Lung (tissue), 16 donors: ENCODE results near the gene TRPM7. TPM values are rescaled to one million over a fixed set of nuclear protein-coding genes. Genes with fewer than 3 reads are reported as not detected.

Source experiments
- ATAC-seq: fragments of 200-7000 bp; cut with Tn5 transposase; one replicate; pipeline ENCODE4 v1.9.1; 2020; ENCODE audit warnings: moderate number of reproducible peaks; ENCODE audit not compliant: insufficient read depth, low FRiP score
- DNase-seq, 3 donors: peaks; one replicate each; pipeline ENCODE4 v3.0.0-alpha.2; 2013 to 2017
- H3K27ac ChIP-seq, 2 donors: one replicate each; pipeline ENCODE4 v1.5.1; 2013; ENCODE audit warnings: mild to moderate bottlenecking in 2 of 2, moderate library complexity in 2 of 2, control low read depth in 1 of 2, inconsistent platforms in 1 of 2, low read depth in 1 of 2, low read length in 1 of 2
- H3K27me3 ChIP-seq, 3 donors: one replicate each; pipeline ENCODE4 v1.5.1; 2013; ENCODE audit warnings: low read length in 2 of 3; ENCODE audit not compliant: control insufficient read depth in 3 of 3, insufficient read depth in 3 of 3
- H3K36me3 ChIP-seq, 4 donors: one replicate each; pipeline ENCODE4 v1.5.1; 2013; ENCODE audit warnings: low read length in 4 of 4, mild to moderate bottlenecking in 1 of 4, moderate library complexity in 1 of 4; ENCODE audit not compliant: control insufficient read depth in 4 of 4, insufficient read depth in 4 of 4
- H3K4me1 ChIP-seq, 5 donors: one replicate each; pipeline ENCODE4 v1.5.1; 2013; ENCODE audit warnings: low read length in 5 of 5, mild to moderate bottlenecking in 2 of 5, moderate library complexity in 1 of 5; ENCODE audit not compliant: control insufficient read depth in 5 of 5, insufficient read depth in 5 of 5
- H3K4me3 ChIP-seq: one replicate; pipeline ENCODE4 v1.5.1; 2013; ENCODE audit warnings: mild to moderate bottlenecking, control low read depth, moderate library complexity
- H3K9ac ChIP-seq, 2 donors: one replicate each; pipeline ENCODE4 v1.5.1; 2013; ENCODE audit warnings: low read length in 2 of 2, control low read depth in 1 of 2; ENCODE audit not compliant: insufficient read depth in 1 of 2
- H3K9me3 ChIP-seq, 4 donors: one replicate each; pipeline ENCODE4 v1.5.1; 2013; ENCODE audit warnings: low read length in 3 of 4, mild to moderate bottlenecking in 1 of 4, moderate library complexity in 1 of 4; ENCODE audit not compliant: control insufficient read depth in 4 of 4, insufficient read depth in 3 of 4
- CTCF ChIP-seq: IDR thresholded peaks from 2 replicates; pipeline ENCODE4 v1.5.1; 2012; ENCODE audit warnings: mild to moderate bottlenecking; ENCODE audit errors: control extremely low read depth, extremely low read depth
- WGBS, 2 donors: extraction: QIAGEN DNeasy Blood & Tissue Kit; methylation state at CpG; one replicate each; pipeline ENCODE4 v1.1.7; 2013; 5-methylcytosine and 5-hydroxymethylcytosine counted together
- long read RNA-seq, 5 donors: transcript quantifications; one replicate each; lab custom pipeline, GENCODE V29; 2026
- polyA plus RNA-seq, 2 donors: library from polyadenylated mRNA; stranded (reverse); fragments of 200-250 nt; gene quantifications; one replicate each; pipeline ENCODE4 v1.2.1, GENCODE V29; 2013
- total RNA-seq, 2 donors: library from RNA; depleted of rRNA in 1 of 2; stranded (reverse); fragments of >200 nt in 1 of 2; gene quantifications; one replicate each; pipeline ENCODE4 v1.2.1, GENCODE V29; 2014 to 2021
- donor health status: control.
- donor health status: control.
- donor health status: Bipolar disorder and iron deficiency.
- donor health status: healthy.
- donor health status: DM: yes; HTN: yes; CAD: no.

The TRPM7 gene
- total RNA-seq (10 to 100 TPM; 29.6 to 77.7 TPM), polyA plus RNA-seq (10 to 100 TPM in 1 of 2 donors, 1 to 10 TPM in 1; 9.1 to 11.9 TPM)
- long read RNA-seq, donor 1, full-length matches to known transcripts, result 1 of 1 reads
- long read RNA-seq, donor 1, partial matches to known transcripts, result 0 of 1 reads
- long read RNA-seq, donor 1, other reads (novel, unspliced or antisense), result 0 of 1 reads
- long read RNA-seq, donor 2, result 0 reads
- long read RNA-seq, donor 3, full-length matches to known transcripts, result 1 of 1 reads
- long read RNA-seq, donor 3, partial matches to known transcripts, result 0 of 1 reads
- long read RNA-seq, donor 3, other reads (novel, unspliced or antisense), result 0 of 1 reads
- long read RNA-seq, donor 4, result 0 reads
- long read RNA-seq, donor 5, full-length matches to known transcripts, result 2 of 7 reads
- long read RNA-seq, donor 5, partial matches to known transcripts, result 5 of 7 reads
- long read RNA-seq, donor 5, other reads (novel, unspliced or antisense), result 0 of 7 reads

- WGBS, 2 donors, result 0 to 1% methylated on average over 78 to 80 of the region's 80 CpGs
- Histone ChIP-seq H3K27me3 (no peaks in the 10 kb centered on the region), H3K9me3 (no peaks in the 10 kb centered on the region), H3K36me3 (peaks cover 0 to 5% (median 4%) of the 10 kb centered on the region in 4 donors), H3K4me1 (peaks cover 3 to 18% (median 8%) of the 10 kb centered on the region in 5 donors), H3K9ac (peak within 1 kb of the TSS; percentile 88 to 92), H3K4me3 (peak within 1 kb of the TSS; percentile 89), H3K27ac (peak within 1 kb of the TSS; percentile 88 to 99)
- no peak for TF ChIP-seq CTCF
- ATAC-seq, result peak; percentile 93
- DNase-seq, result peak; percentile 91 to 96 (median 92)
These were observed at the start of gene TRPM7 for GRCh38 chr15:50686469-50687301. Gene TRPM7, minus strand, starts transcription at chr15:50686797. Its CDS starts 264 bp downstream, at chr15:50686533.

DNA sequence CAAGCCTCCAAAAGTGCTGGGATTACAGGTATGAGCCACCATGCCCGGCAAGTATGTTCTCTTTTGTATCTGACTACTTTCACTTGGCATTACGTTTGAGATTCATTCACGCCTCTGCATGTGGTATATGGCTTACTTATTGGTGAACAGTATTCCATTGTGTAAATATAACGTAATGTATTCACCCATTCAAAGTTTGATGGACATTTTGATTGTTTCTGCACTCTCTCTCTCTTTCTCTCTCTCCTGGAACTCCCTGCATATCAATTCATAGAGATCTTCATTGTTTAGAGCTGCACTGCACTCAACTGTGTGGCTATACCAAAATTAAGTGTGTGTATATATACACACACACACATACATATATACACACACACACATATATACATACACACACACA lies 48.6 kb upstream of the TRPM7 start:
- Histone ChIP-seq H3K27me3 (no peaks in the 10 kb centered on the region), H3K9me3 (no peaks in the 10 kb centered on the region), H3K36me3 (peaks cover 16 to 21% (median 19%) of the 10 kb centered on the region in 4 donors), H3K9ac (no peak overlapping the region), H3K4me3 (no peak overlapping the region), H3K4me1 (no peaks in the 10 kb centered on the region), H3K27ac (no peak overlapping the region)
- TF ChIP-seq CTCF, result no peak
- no peak for DNase-seq
- WGBS, 2 donors, result 81 to 85% methylated on average over 4 of the region's 4 CpGs
- ATAC-seq, result no peak

DNA sequence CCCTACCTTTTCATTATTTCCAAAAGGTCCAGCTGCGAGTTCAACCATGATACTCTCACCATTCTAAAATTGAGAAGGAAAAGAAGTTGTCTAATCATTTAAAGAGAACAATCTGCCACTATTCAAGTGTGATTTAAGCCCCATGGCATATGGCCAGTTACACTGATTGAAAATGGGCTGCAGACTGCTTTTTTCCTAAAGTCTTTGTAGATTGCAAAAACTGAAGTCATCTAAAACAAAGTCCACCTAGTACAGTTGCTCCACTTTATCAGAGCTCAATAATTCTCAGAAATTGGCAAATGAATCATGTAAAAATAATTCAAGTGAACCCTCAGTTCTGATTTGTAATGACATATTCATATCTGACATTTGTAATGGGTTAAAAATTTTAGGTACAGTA lies 39.7 kb upstream of the TRPM7 start:
- Histone ChIP-seq H3K27ac (no peak overlapping the region), H3K36me3 (peaks cover 9 to 30% (median 28%) of the 10 kb centered on the region in 4 donors), H3K4me1 (peaks cover 0 to 3% (median 0%) of the 10 kb centered on the region in 5 donors), H3K9ac (no peak overlapping the region), H3K9me3 (no peaks in the 10 kb centered on the region), H3K4me3 (no peak overlapping the region), H3K27me3 (no peaks in the 10 kb centered on the region)
- WGBS, 2 donors, result 93 to 95% methylated on average over 1 of the region's 1 CpG
- ATAC-seq, result no peak
- no peak for DNase-seq
- TF ChIP-seq CTCF, result no peak
